ENCODE data around the gene COG7. TPM values are rescaled to one million over a fixed set of nuclear protein-coding genes. Genes with fewer than 3 reads are reported as not detected.
"Not testable (repeated sequence)": the region's sequence is repeated elsewhere in the genome, so short reads cannot be mapped to it uniquely, and the experiment has no call there.

The COG7 gene
- total RNA-seq, 2 donors from 2014 or later = 9.0 to 11.2 TPM

- Histone ChIP-seq H3K27me3 (no peaks in the 10 kb centered on the region), H3K27ac (no peak overlapping the region), H3K36me3 (peaks cover 49% of the 10 kb centered on the region), H3K9me3 (no peaks in the 10 kb centered on the region), H3K4me3 (no peak overlapping the region), H3K4me1 (peaks cover 0 to 15% of the 10 kb centered on the region in 2 donors)
- TF ChIP-seq CTCF (IDR thresholded peaks at IDR 0.05) = no peak
- DNase-seq (ENCODE audit: low spot score) = no peak
Observed at GRCh38 chr16:23466162-23466885, 13.3 kb upstream of the COG7 start.

- peaks cover 43% of the 10 kb centered on the region for H3K36me3 ChIP-seq
- no peak for TF ChIP-seq CTCF (IDR thresholded peaks at IDR 0.05)
- no peak overlapping the region for H3K27ac ChIP-seq
- no peaks in the 10 kb centered on the region for H3K27me3 ChIP-seq
- H3K9me3 ChIP-seq = no peaks in the 10 kb centered on the region
- DNase-seq (ENCODE audit: low spot score) = no peak
- peaks cover 0 to 15% of the 10 kb centered on the region in 2 donors for H3K4me1 ChIP-seq
- no peak overlapping the region for H3K4me3 ChIP-seq
Observed at GRCh38 chr16:23465179-23465578, 12.2 kb upstream of the COG7 start.

GRCh38 chr16:23464196-23464595 lies 11.2 kb upstream of the COG7 start:
- H3K9me3 ChIP-seq = no peaks in the 10 kb centered on the region
- no peak for DNase-seq (ENCODE audit: low spot score)
- TF ChIP-seq CTCF (IDR thresholded peaks at IDR 0.05) = no peak
- no peak overlapping the region for H3K27ac ChIP-seq
- H3K4me3 ChIP-seq = no peak overlapping the region
- peaks cover 33% of the 10 kb centered on the region for H3K36me3 ChIP-seq
- H3K4me1 ChIP-seq = peaks cover 0 to 15% of the 10 kb centered on the region in 2 donors
- H3K27me3 ChIP-seq = no peaks in the 10 kb centered on the region

GRCh38 chr16:23462994-23463393 lies 10.0 kb upstream of the COG7 start:
- H3K36me3 ChIP-seq = peaks cover 21% of the 10 kb centered on the region
- not testable (repeated sequence) for H3K27ac ChIP-seq
- peak; percentile 83 for DNase-seq (ENCODE audit: low spot score)

GRCh38 chr16:23453338-23454052 lies 506 bp upstream of the COG7 start:
- H3K4me1 ChIP-seq = peaks cover 0 to 25% of the 10 kb centered on the region in 2 donors

More at GRCh38 chr16:23462994-23463393, 10.0 kb upstream of the COG7 start:
- not testable (repeated sequence) for H3K27me3 ChIP-seq, H3K9me3 ChIP-seq, H3K4me3 ChIP-seq
- H3K4me1 ChIP-seq = peaks cover 0 to 15% of the 10 kb centered on the region in 2 donors

More at GRCh38 chr16:23453338-23454052, 506 bp upstream of the COG7 start:
- Histone ChIP-seq H3K27me3 (no peaks in the 10 kb centered on the region), H3K9me3 (no peaks in the 10 kb centered on the region), H3K4me3 (peak overlapping the region; percentile 72 to 91), H3K36me3 (no peaks in the 10 kb centered on the region), H3K27ac (peak overlapping the region in 1 of 2 donors; percentile 84)
- no peak for DNase-seq (ENCODE audit: low spot score)
- TF ChIP-seq CTCF (IDR thresholded peaks at IDR 0.05) = no peak
